SK-N-SH treated with all-trans-retinoic acid at 6 μM for 48 hours (cell line): Measurements from ENCODE around the gene THOC1.
A peak's percentile ranks its signal among the peaks of the same experiment; 100 is the strongest.
"Not testable (repeated sequence)": the region's sequence is repeated elsewhere in the genome, so short reads cannot be mapped to it uniquely, and the experiment has no call there.

Experiments used
- ATAC-seq: fragments of 200-7000 bp; cut with Tn5 transposase; 3 replicates; pipeline ENCODE4 v1.9.1; 2020; ENCODE audit warnings: mild to moderate bottlenecking, moderate library complexity
- ARNTL ChIP-seq: fragments of 450-650 bp; formaldehyde crosslinking; IDR thresholded peaks from 2 replicates; pipeline ENCODE4 v1.5.0; 2020; ENCODE audit warnings: low read depth, mild to moderate bottlenecking, moderate library complexity, borderline replicate concordance
- BACH2 ChIP-seq: fragments of 250-450 bp; sonication (Bioruptor Pico); IDR thresholded peaks from 2 replicates; pipeline ENCODE4 v1.9.0; 2021; ENCODE audit warnings: mild to moderate bottlenecking, borderline replicate concordance
- CSDC2 ChIP-seq: fragments of 250-450 bp; sonication (Bioruptor Pico); IDR thresholded peaks from 2 replicates; pipeline ENCODE4 v1.5.0; 2020; ENCODE audit warnings: mild to moderate bottlenecking, moderate library complexity
- ESRRG ChIP-seq: fragments of 250-450 bp; sonication (Bioruptor Pico); IDR thresholded peaks from 2 replicates; pipeline ENCODE4 v1.6.1; 2021; ENCODE audit warnings: mild to moderate bottlenecking
- GLIS3 ChIP-seq: fragments of 250-450 bp; sonication (Bioruptor Pico); IDR thresholded peaks from 2 replicates; pipeline ENCODE4 v1.5.0; 2020; ENCODE audit warnings: mild to moderate bottlenecking, moderate library complexity
- ISL1 ChIP-seq: fragments of 250-450 bp; sonication (Bioruptor Pico); IDR thresholded peaks from 2 replicates; pipeline ENCODE4 v2.1.2; 2022; ENCODE audit warnings: mild to moderate bottlenecking, moderate library complexity
- OSR1 ChIP-seq: fragments of 250-450 bp; sonication (Bioruptor Pico); IDR thresholded peaks from 2 replicates; pipeline ENCODE4 v1.8.0; 2022; ENCODE audit warnings: moderate library complexity, mild to moderate bottlenecking, inconsistent platforms
- PPARA ChIP-seq: fragments of 250-450 bp; sonication (Bioruptor Pico); IDR thresholded peaks from 2 replicates; pipeline ENCODE4 v1.5.0; 2020; ENCODE audit warnings: mild to moderate bottlenecking, borderline replicate concordance
- RARB ChIP-seq: fragments of 250-450 bp; sonication (Bioruptor Pico); IDR thresholded peaks from 2 replicates; pipeline ENCODE4 v1.8.0; 2021; ENCODE audit warnings: mild to moderate bottlenecking, moderate library complexity
- SNAI2 ChIP-seq: fragments of 250-450 bp; sonication (Bioruptor Pico); IDR thresholded peaks from 2 replicates; pipeline ENCODE4 v1.5.0; 2020; ENCODE audit warnings: mild to moderate bottlenecking, moderate library complexity
- TCF4 ChIP-seq: fragments of 250-450 bp; sonication (Bioruptor Pico); IDR thresholded peaks from 2 replicates; pipeline ENCODE4 v1.8.0; 2021; ENCODE audit warnings: mild to moderate bottlenecking, moderate library complexity, borderline replicate concordance
- TOX ChIP-seq: fragments of 250-450 bp; sonication (Bioruptor Pico); IDR thresholded peaks from 2 replicates; pipeline ENCODE4 v1.8.0; 2021; ENCODE audit warnings: mild to moderate bottlenecking, moderate library complexity, borderline replicate concordance
- ZC3H10 ChIP-seq: fragments of 250-450 bp; sonication (Bioruptor Pico); IDR thresholded peaks from 2 replicates; pipeline ENCODE4 v1.5.1; 2021; ENCODE audit warnings: mild to moderate bottlenecking, moderate library complexity
- ZFP3 ChIP-seq: fragments of 250-450 bp; sonication (Bioruptor Pico); IDR thresholded peaks from 2 replicates; pipeline ENCODE4 v1.5.0; 2020; ENCODE audit warnings: mild to moderate bottlenecking, moderate library complexity
- ZNF565 ChIP-seq: fragments of 450-650 bp; formaldehyde crosslinking; conservative IDR thresholded peaks from 2 replicates; pipeline ENCODE4 v1.5.0; 2020; ENCODE audit warnings: low read depth, mild to moderate bottlenecking, moderate library complexity
- ZNF70 ChIP-seq: fragments of 450-650 bp; formaldehyde crosslinking; IDR thresholded peaks from 2 replicates; pipeline ENCODE4 v1.5.0; 2020; ENCODE audit warnings: mild to moderate bottlenecking, moderate library complexity
- ZNF8 ChIP-seq: fragments of 450-650 bp; formaldehyde crosslinking; IDR thresholded peaks from 2 replicates; pipeline ENCODE4 v1.5.0; 2020; ENCODE audit warnings: mild to moderate bottlenecking, moderate library complexity
- TF ChIP-seq, protein P1 (sequence below): fragments of 250-450 bp; sonication (Bioruptor Pico); IDR thresholded peaks from 2 replicates; pipeline ENCODE4 v1.8.0; 2021; ENCODE audit warnings: low read depth, mild to moderate bottlenecking, moderate library complexity, borderline replicate concordance
- TF ChIP-seq, protein P2 (sequence below): fragments of 250-450 bp; sonication (Bioruptor Pico); IDR thresholded peaks from 2 replicates; pipeline ENCODE4 v1.5.1; 2021; ENCODE audit warnings: mild to moderate bottlenecking, moderate library complexity
- TF ChIP-seq, protein P3 (sequence below): fragments of 250-450 bp; sonication (Bioruptor Pico); IDR thresholded peaks from 2 replicates; pipeline ENCODE4 v1.5.0; 2020; ENCODE audit warnings: mild to moderate bottlenecking, moderate library complexity

THOC1 gene

GRCh38 chr18:310042-310441 lies 42.2 kb upstream of the THOC1 start:
- TF ChIP-seq, protein P1, sequence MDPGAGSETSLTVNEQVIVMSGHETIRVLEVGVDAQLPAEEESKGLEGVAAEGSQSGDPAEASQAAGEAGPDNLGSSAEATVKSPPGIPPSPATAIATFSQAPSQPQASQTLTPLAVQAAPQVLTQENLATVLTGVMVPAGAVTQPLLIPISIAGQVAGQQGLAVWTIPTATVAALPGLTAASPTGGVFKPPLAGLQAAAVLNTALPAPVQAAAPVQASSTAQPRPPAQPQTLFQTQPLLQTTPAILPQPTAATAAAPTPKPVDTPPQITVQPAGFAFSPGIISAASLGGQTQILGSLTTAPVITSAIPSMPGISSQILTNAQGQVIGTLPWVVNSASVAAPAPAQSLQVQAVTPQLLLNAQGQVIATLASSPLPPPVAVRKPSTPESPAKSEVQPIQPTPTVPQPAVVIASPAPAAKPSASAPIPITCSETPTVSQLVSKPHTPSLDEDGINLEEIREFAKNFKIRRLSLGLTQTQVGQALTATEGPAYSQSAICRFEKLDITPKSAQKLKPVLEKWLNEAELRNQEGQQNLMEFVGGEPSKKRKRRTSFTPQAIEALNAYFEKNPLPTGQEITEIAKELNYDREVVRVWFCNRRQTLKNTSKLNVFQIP: no peak
- TF ChIP-seq SNAI2 (CRISPR knock-in tag): no peak
- TF ChIP-seq GLIS3 (CRISPR knock-in tag): no peak
- no peak for TF ChIP-seq ZC3H10
- no peak for TF ChIP-seq BACH2 (CRISPR knock-in tag)
- no peak for TF ChIP-seq ZNF565 (CRISPR knock-in tag)
- TF ChIP-seq, protein P2, sequence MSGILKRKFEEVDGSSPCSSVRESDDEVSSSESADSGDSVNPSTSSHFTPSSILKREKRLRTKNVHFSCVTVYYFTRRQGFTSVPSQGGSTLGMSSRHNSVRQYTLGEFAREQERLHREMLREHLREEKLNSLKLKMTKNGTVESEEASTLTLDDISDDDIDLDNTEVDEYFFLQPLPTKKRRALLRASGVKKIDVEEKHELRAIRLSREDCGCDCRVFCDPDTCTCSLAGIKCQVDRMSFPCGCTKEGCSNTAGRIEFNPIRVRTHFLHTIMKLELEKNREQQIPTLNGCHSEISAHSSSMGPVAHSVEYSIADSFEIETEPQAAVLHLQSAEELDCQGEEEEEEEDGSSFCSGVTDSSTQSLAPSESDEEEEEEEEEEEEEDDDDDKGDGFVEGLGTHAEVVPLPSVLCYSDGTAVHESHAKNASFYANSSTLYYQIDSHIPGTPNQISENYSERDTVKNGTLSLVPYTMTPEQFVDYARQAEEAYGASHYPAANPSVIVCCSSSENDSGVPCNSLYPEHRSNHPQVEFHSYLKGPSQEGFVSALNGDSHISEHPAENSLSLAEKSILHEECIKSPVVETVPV (CRISPR knock-in tag): no peak
- TF ChIP-seq ISL1 (CRISPR knock-in tag): no peak
- TF ChIP-seq ZNF8: no peak
- no peak for TF ChIP-seq TCF4 (CRISPR knock-in tag)
- TF ChIP-seq RARB (CRISPR knock-in tag): no peak
- TF ChIP-seq ESRRG: no peak
- no peak for ATAC-seq

GRCh38 chr18:308086-308485 lies 40.2 kb upstream of the THOC1 start:
- not testable (repeated sequence) for ATAC-seq

DNA sequence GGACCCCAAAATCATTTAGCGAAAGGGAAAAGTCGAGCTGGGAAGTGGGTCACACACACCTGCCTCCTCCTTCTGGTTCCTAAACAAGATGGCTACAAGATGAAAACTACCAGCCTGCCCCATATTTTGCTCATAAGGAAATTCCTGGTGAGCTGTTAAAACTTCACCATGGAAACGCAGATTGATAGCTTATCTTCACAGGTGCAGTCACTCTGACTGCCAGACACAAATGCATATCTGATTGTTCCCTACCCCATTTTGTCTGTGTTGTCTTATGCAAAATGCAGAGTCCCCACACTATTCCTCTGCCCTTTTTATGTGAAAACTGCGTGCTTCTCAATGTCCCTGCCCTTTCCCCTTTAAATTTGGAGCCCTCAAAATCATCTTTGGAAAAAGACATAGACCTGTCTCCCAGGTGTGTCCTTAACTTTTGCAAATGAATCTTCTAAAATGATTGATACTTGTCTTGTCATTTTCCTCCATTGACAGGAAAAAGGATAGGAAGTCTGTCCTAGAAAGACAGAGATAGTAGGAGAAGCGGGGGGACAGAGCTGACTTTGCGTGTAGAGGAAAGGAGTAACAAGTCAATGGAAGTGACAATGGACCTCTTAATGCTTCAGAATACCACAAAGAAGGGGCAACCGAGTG lies 38.9 kb upstream of the THOC1 start:
- TF ChIP-seq ARNTL (CRISPR knock-in tag) (no peak), ZNF70 (CRISPR knock-in tag) (no peak), PPARA (CRISPR knock-in tag) (no peak), ZNF8 (no peak), ZC3H10 (no peak), ZFP3 (no peak), TOX (CRISPR knock-in tag) (no peak), ISL1 (CRISPR knock-in tag) (no peak), BACH2 (CRISPR knock-in tag) (no peak), OSR1 (CRISPR knock-in tag) (no peak), ESRRG (no peak), RARB (CRISPR knock-in tag) (no peak), CSDC2 (CRISPR knock-in tag) (no peak)
- TF ChIP-seq, protein P3, sequence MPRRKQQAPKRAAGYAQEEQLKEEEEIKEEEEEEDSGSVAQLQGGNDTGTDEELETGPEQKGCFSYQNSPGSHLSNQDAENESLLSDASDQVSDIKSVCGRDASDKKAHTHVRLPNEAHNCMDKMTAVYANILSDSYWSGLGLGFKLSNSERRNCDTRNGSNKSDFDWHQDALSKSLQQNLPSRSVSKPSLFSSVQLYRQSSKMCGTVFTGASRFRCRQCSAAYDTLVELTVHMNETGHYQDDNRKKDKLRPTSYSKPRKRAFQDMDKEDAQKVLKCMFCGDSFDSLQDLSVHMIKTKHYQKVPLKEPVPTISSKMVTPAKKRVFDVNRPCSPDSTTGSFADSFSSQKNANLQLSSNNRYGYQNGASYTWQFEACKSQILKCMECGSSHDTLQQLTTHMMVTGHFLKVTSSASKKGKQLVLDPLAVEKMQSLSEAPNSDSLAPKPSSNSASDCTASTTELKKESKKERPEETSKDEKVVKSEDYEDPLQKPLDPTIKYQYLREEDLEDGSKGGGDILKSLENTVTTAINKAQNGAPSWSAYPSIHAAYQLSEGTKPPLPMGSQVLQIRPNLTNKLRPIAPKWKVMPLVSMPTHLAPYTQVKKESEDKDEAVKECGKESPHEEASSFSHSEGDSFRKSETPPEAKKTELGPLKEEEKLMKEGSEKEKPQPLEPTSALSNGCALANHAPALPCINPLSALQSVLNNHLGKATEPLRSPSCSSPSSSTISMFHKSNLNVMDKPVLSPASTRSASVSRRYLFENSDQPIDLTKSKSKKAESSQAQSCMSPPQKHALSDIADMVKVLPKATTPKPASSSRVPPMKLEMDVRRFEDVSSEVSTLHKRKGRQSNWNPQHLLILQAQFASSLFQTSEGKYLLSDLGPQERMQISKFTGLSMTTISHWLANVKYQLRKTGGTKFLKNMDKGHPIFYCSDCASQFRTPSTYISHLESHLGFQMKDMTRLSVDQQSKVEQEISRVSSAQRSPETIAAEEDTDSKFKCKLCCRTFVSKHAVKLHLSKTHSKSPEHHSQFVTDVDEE (CRISPR knock-in tag): no peak
- TF ChIP-seq, all 23 proteins: peak for 0
- no peak for ATAC-seq

DNA sequence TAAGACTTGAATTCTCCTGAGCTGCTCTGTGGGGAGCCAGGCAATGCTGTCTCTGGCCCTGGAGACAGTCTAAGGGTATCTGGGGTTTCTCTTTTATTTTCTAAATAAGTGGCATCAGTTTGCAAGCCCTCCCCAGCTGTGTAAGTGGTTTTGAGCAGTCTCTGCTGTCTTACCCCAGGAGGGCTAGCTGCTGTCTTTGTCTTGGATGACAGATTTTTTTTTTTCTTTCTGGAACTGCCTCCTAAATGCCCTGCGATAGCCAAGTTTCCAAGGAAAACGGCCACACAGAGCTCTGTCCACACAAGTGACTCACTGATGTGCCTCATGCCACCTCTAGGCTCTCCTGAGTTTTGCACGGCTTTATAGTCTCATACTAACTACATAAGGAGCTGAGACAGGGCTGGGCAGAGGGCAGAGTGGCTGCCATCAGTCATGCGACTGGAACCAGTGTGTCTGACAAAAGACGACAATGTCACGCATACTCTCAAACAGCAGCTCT lies 37.2 kb upstream of the THOC1 start:
- ATAC-seq: peak; percentile 53; the same call in 2 of the 3 replicates
- TF ChIP-seq RARB (CRISPR knock-in tag): no peak
- TF ChIP-seq, protein P2 (CRISPR knock-in tag): no peak
- no peak for TF ChIP-seq ZFP3
- no peak for TF ChIP-seq TCF4 (CRISPR knock-in tag)
- no peak for TF ChIP-seq PPARA (CRISPR knock-in tag)
- TF ChIP-seq, protein P3 (CRISPR knock-in tag): no peak
